IMR-90 (cell line): Measurements from ENCODE around the gene AGXT. TPM values are rescaled to one million over a fixed set of nuclear protein-coding genes. Genes with fewer than 3 reads are reported as not detected.

Source experiments
- ATAC-seq: fragments of 200-7000 bp; cut with Tn5 transposase; 2 replicates; pipeline ENCODE4 v1.9.1; 2020; ENCODE audit warnings: low read depth, mild to moderate bottlenecking, moderate library complexity
- BruUV-seq: library from RNA; stranded (reverse); fragments of 400-500 nt; replicated peaks from 2 replicates; lab custom pipeline; 2021; lab: Mats Ljungman, UMichigan
- CTCF ChIA-PET: fragments of 300-600 bp; formaldehyde crosslinking; extraction: SDS; loops from one replicate; lab custom pipeline; 2021; ENCODE audit warnings: antibody characterized with exemption; lab: Yijun Ruan, JAX
- POLR2A ChIA-PET: fragments of 300-600 bp; sonication (Branson Sonifier 250); formaldehyde crosslinking; loops from one replicate; lab custom pipeline; 2022; ENCODE audit warnings: antibody characterized with exemption; ENCODE audit not compliant: unreplicated experiment; lab: Charles Lee
- DNase-seq: peaks from one replicate; pipeline ENCODE4 v3.0.0; 2013
- H2AFZ ChIP-seq: replicated peaks from 2 replicates; pipeline ENCODE3; 2013; ENCODE audit warnings: low read length, mild to moderate bottlenecking; ENCODE audit not compliant: poor library complexity
- H2AK5ac ChIP-seq: 2 replicates; pipeline ENCODE4 v1.6.1; 2013; ENCODE audit warnings: low read depth, low read length, inconsistent platforms
- H2AK9ac ChIP-seq: replicated peaks from 2 replicates; pipeline ENCODE3; 2013; ENCODE audit warnings: mild to moderate bottlenecking, low read depth, low read length, moderate library complexity; ENCODE audit not compliant: poor library complexity
- H2BK120ac ChIP-seq: 2 replicates; pipeline ENCODE4 v1.6.1; 2013; ENCODE audit warnings: low read depth, low read length, inconsistent platforms
- H2BK15ac ChIP-seq: 3 replicates; pipeline ENCODE4 v1.6.1; 2013; ENCODE audit warnings: low read depth, low read length, inconsistent platforms
- H2BK20ac ChIP-seq: 2 replicates; pipeline ENCODE4 v1.6.1; 2013; ENCODE audit warnings: low read depth, mild to moderate bottlenecking, inconsistent platforms, low read length, moderate library complexity
- H2BK5ac ChIP-seq: 2 replicates; pipeline ENCODE4 v1.6.1; 2013; ENCODE audit warnings: mild to moderate bottlenecking, low read depth, low read length, inconsistent platforms; ENCODE audit not compliant: poor library complexity, severe bottlenecking
- H3K14ac ChIP-seq: replicated peaks from 2 replicates; pipeline ENCODE4 v1.6.1; 2013; ENCODE audit warnings: low read depth, low read length, inconsistent platforms
- H3K18ac ChIP-seq: 2 replicates; pipeline ENCODE4 v1.6.1; 2013; ENCODE audit warnings: low read depth, low read length, control low read depth
- H3K23ac ChIP-seq: 2 replicates; pipeline ENCODE4 v1.6.1; 2013; ENCODE audit warnings: low read depth, low read length, inconsistent platforms
- H3K27ac ChIP-seq: 2 replicates; pipeline ENCODE4 v1.5.1; 2013; ENCODE audit warnings: mild to moderate bottlenecking, control low read depth, low read length; ENCODE audit not compliant: insufficient read depth
- H3K27me3 ChIP-seq: 2 replicates; pipeline ENCODE4 v1.6.1; 2013; ENCODE audit warnings: low read length; ENCODE audit not compliant: control insufficient read depth, insufficient read depth
- H3K36me3 ChIP-seq: 2 replicates; pipeline ENCODE4 v1.6.1; 2013; ENCODE audit warnings: low read length, mixed read lengths; ENCODE audit not compliant: control insufficient read depth, insufficient read depth
- H3K4ac ChIP-seq: 2 replicates; pipeline ENCODE4 v1.6.1; 2013; ENCODE audit warnings: low read depth, low read length, inconsistent platforms
- H3K4me1 ChIP-seq: 2 replicates; pipeline ENCODE4 v1.6.1; 2013; ENCODE audit warnings: low read length, mixed read lengths; ENCODE audit not compliant: control insufficient read depth, insufficient read depth
- H3K4me2 ChIP-seq: 2 replicates; pipeline ENCODE4 v1.6.1; 2013; ENCODE audit warnings: low read depth, mild to moderate bottlenecking, control low read depth, low read length, moderate library complexity
- H3K4me3 ChIP-seq: 2 replicates; pipeline ENCODE4 v1.5.1; 2013; ENCODE audit warnings: low read depth, mild to moderate bottlenecking, control low read depth, low read length, moderate library complexity; ENCODE audit not compliant: insufficient read depth
- H3K56ac ChIP-seq: 2 replicates; pipeline ENCODE4 v1.6.1; 2013; ENCODE audit warnings: low read length, inconsistent platforms; ENCODE audit not compliant: insufficient read depth; ENCODE audit errors: extremely low read depth
- H3K79me1 ChIP-seq, 2 experiments: 2 replicates each; pipeline ENCODE4 v1.6.1; 2013; ENCODE audit warnings: low read length in 2 of 2, inconsistent platforms in 1 of 2, low read depth in 1 of 2
- H3K9ac ChIP-seq: 2 replicates; pipeline ENCODE4 v1.6.1; 2013; ENCODE audit warnings: low read depth, low read length, control low read depth
- H3K9me1 ChIP-seq: 2 replicates; pipeline ENCODE4 v1.6.1; 2013; ENCODE audit warnings: low read length, inconsistent platforms; ENCODE audit not compliant: insufficient read depth
- H3K9me3 ChIP-seq: 2 replicates; pipeline ENCODE4 v1.6.1; 2013; ENCODE audit warnings: low read length; ENCODE audit not compliant: control insufficient read depth, insufficient read depth
- H4K20me1 ChIP-seq: 2 replicates; pipeline ENCODE4 v1.6.1; 2013; ENCODE audit warnings: low read length, inconsistent platforms; ENCODE audit not compliant: insufficient read depth
- H4K5ac ChIP-seq: 2 replicates; pipeline ENCODE4 v1.6.1; 2013; ENCODE audit warnings: mild to moderate bottlenecking, low read depth, low read length, control low read depth
- H4K8ac ChIP-seq, 2 experiments: 2 replicates each; pipeline ENCODE4 v1.6.1; 2013; ENCODE audit warnings: low read depth in 2 of 2, low read length in 2 of 2, control low read depth in 1 of 2, inconsistent platforms in 1 of 2
- H4K91ac ChIP-seq: 2 replicates; pipeline ENCODE4 v1.6.1; 2013; ENCODE audit warnings: low read depth, low read length, inconsistent platforms; ENCODE audit not compliant: insufficient read depth
- BHLHE40 ChIP-seq: fragments of 150-350 bp; IDR thresholded peaks from 2 replicates; pipeline ENCODE4 v1.6.1; 2016; ENCODE audit warnings: mild to moderate bottlenecking, low read depth, low read length
- CEBPB ChIP-seq: IDR thresholded peaks from 2 replicates; pipeline ENCODE4 v1.6.1; 2012; ENCODE audit warnings: low read depth, low read length, improper control_type of control experiment
- CHD1 ChIP-seq: IDR thresholded peaks from 2 replicates; pipeline ENCODE4 v1.6.1; 2012; ENCODE audit warnings: low read depth, low read length, improper control_type of control experiment
- CTCF ChIP-seq: conservative IDR thresholded peaks from 2 replicates; pipeline ENCODE4 v1.5.1; 2012; ENCODE audit warnings: mild to moderate bottlenecking, low read depth, low read length, improper control_type of control experiment
- ELK1 ChIP-seq: fragments of 150-350 bp; IDR thresholded peaks from 2 replicates; pipeline ENCODE4 v1.6.1; 2016; ENCODE audit warnings: low read depth, mild to moderate bottlenecking, low read length, moderate library complexity, borderline replicate concordance
- FOS ChIP-seq: fragments of 150-350 bp; IDR thresholded peaks from 2 replicates; pipeline ENCODE4 v1.6.1; 2016; ENCODE audit warnings: low read depth, low read length
- MAFK ChIP-seq: IDR thresholded peaks from 2 replicates; pipeline ENCODE4 v1.6.1; 2012; ENCODE audit warnings: low read depth, low read length, improper control_type of control experiment
- MAZ ChIP-seq: IDR thresholded peaks from 2 replicates; pipeline ENCODE4 v1.6.1; 2012; ENCODE audit warnings: low read depth, mild to moderate bottlenecking, low read length, improper control_type of control experiment, moderate library complexity, borderline replicate concordance
- MXI1 ChIP-seq: IDR thresholded peaks from 2 replicates; pipeline ENCODE4 v1.6.1; 2012; ENCODE audit warnings: low read depth, mild to moderate bottlenecking, low read length, moderate library complexity, borderline replicate concordance
- NFE2L2 ChIP-seq: fragments of 150-350 bp; IDR thresholded peaks from 2 replicates; pipeline ENCODE4 v1.6.1; 2016; ENCODE audit warnings: low read depth, mild to moderate bottlenecking, low read length
- POLR2A ChIP-seq: IDR thresholded peaks from 2 replicates; pipeline ENCODE4 v1.6.1; 2012; ENCODE audit warnings: mild to moderate bottlenecking, low read depth, low read length
- RAD21 ChIP-seq: IDR thresholded peaks from 2 replicates; pipeline ENCODE4 v1.6.1; 2012; ENCODE audit warnings: low read length, improper control_type of control experiment
- RCOR1 ChIP-seq: IDR thresholded peaks from 2 replicates; pipeline ENCODE4 v1.6.1; 2012; ENCODE audit warnings: mild to moderate bottlenecking, low read length, improper control_type of control experiment; ENCODE audit not compliant: insufficient replicate concordance
- RFX5 ChIP-seq: IDR thresholded peaks from 2 replicates; pipeline ENCODE4 v1.8.0; 2012; ENCODE audit warnings: low read depth, mild to moderate bottlenecking, low read length, moderate library complexity
- SMC3 ChIP-seq: fragments of 150-350 bp; IDR thresholded peaks from 2 replicates; pipeline ENCODE4 v1.6.1; 2016; ENCODE audit warnings: low read depth, mild to moderate bottlenecking, antibody characterized with exemption, low read length, moderate library complexity
- USF2 ChIP-seq: fragments of 150-350 bp; IDR thresholded peaks from 2 replicates; pipeline ENCODE4 v1.6.1; 2017; ENCODE audit warnings: mild to moderate bottlenecking, antibody characterized with exemption, low read length, low read depth
- WGBS, 2 experiments: methylation state at CpG; one replicate each; pipeline versions ENCODE4 v1.1.5 to v1.1.7; 2013; ENCODE audit warnings: missing lambda C conversion rate in 2 of 2; ENCODE audit not compliant: insufficient read length in 1 of 2; ENCODE audit errors: extremely low coverage in 2 of 2; 5-methylcytosine and 5-hydroxymethylcytosine counted together
- dilution Hi-C: fragments of 300-500 bp; cut with HindIII; formaldehyde crosslinking; loops from one replicate; pipeline ENCODE4 v1.14.3; 2018; ENCODE audit warnings: low sequenced_read_pairs; ENCODE audit not compliant: unreplicated experiment
- in situ Hi-C: fragments of 300-500 bp; cut with MboI; formaldehyde crosslinking; loops from 3 replicates; pipeline ENCODE4 v1.14.3; 2019; ENCODE audit warnings: low sequenced_read_pairs, inconsistent platforms, mixed read lengths
- intact Hi-C: fragments of 100-400 bp; cut with micrococcal nuclease; formaldehyde crosslinking; loops from 2 replicates; pipeline ENCODE4 v1.10.0; 2022
- polyA plus RNA-seq, 3 experiments: library from polyadenylated mRNA; depleted of rRNA; stranded (reverse); fragments of >200 nt; gene quantifications; 2 replicates each; pipeline ENCODE4 v1.2.3, GENCODE V29; 2012; ENCODE audit warnings: low replicate concordance in 1 of 3
- total RNA-seq: library from RNA; depleted of rRNA; stranded (reverse); fragments of >200 nt; gene quantifications from 2 replicates; pipeline ENCODE4 v1.2.3, GENCODE V29; 2012

AGXT gene
- total and polyA plus RNA-seq, 2 of the 4 experiments (the other 2 are of a cell fraction): not detected

GRCh38 chr2:240884221-240884620 lies 15.6 kb downstream of the AGXT start:
- Histone ChIP-seq H2AFZ (no peak overlapping the region), H2AK5ac (no peak overlapping the region), H4K91ac (no peak overlapping the region), H3K27me3 (peaks cover 11% of the 10 kb centered on the region), H3K9me3 (no peaks in the 10 kb centered on the region), H2BK15ac (no peak overlapping the region), H3K23ac (no peak overlapping the region), H3K4me3 (no peak overlapping the region), H3K56ac (no peak overlapping the region), H3K4me2 (no peak overlapping the region), H3K27ac (no peak overlapping the region), H3K4me1 (no peaks in the 10 kb centered on the region), H3K9ac (no peak overlapping the region), H4K5ac (no peak overlapping the region), H3K18ac (no peak overlapping the region), H4K20me1 (no peaks in the 10 kb centered on the region), H2BK120ac (no peak overlapping the region), H2BK5ac (no peak overlapping the region), H3K79me1 (no peaks in the 10 kb centered on the region), H2BK20ac (no peak overlapping the region), H3K4ac (no peak overlapping the region), H2AK9ac (peak overlapping the region; percentile 28), H3K9me1 (no peaks in the 10 kb centered on the region), H4K8ac (no peak overlapping the region), H3K36me3 (no peaks in the 10 kb centered on the region), H3K14ac (no peak overlapping the region)
- ATAC-seq (no peak), DNase-seq (no peak)
- dilution Hi-C loops: no loop called here
- TF ChIP-seq USF2: no peak
- TF ChIP-seq MAZ: no peak
- TF ChIP-seq CHD1: no peak
- TF ChIP-seq NFE2L2: no peak
- no peak for TF ChIP-seq SMC3
- TF ChIP-seq BHLHE40: no peak
- no peak for TF ChIP-seq RAD21
- TF ChIP-seq ELK1: no peak
- TF ChIP-seq RFX5: no peak
- TF ChIP-seq MAFK: no peak
- no peak for TF ChIP-seq CTCF
- TF ChIP-seq CEBPB: no peak
- no peak for TF ChIP-seq RCOR1
- TF ChIP-seq POLR2A: no peak
- no peak for TF ChIP-seq FOS
- TF ChIP-seq MXI1: no peak
- in situ Hi-C loops: no loop called here
- no CpG with 5 or more reads among the region's 2 CpGs for WGBS, 2 experiments
- CTCF ChIA-PET: no interaction called here
- POLR2A ChIA-PET: no interaction called here
- no TSS peak for BruUV-seq
- intact Hi-C loops: no loop called here
